ENCODE measurements around the gene DIS3L2.

Gene DIS3L2

GRCh38 chr2:232075080-232075479 is 113.6 kb downstream of the DIS3L2 start:
- H3K4me3 ChIP-seq (replicated peaks; ENCODE audit: low read depth, low read length), result no peak overlapping the region
- TF ChIP-seq CTCF (IDR thresholded peaks at IDR 0.05; ENCODE audit: low read length, missing control alignments), result no peak
- peak; percentile 64 for DNase-seq (ENCODE audit: low read depth)

GRCh38 chr2:232075859-232076258 is 114.3 kb downstream of the DIS3L2 start:
- TF ChIP-seq CTCF (IDR thresholded peaks at IDR 0.05; ENCODE audit: low read length, missing control alignments), result no peak
- no peak for DNase-seq (ENCODE audit: low read depth)
- H3K4me3 ChIP-seq (replicated peaks; ENCODE audit: low read depth, low read length), result no peak overlapping the region

GRCh38 chr2:232076272-232076671 is 114.8 kb downstream of the DIS3L2 start:
- no peak for TF ChIP-seq CTCF (IDR thresholded peaks at IDR 0.05; ENCODE audit: low read length, missing control alignments)
- no peak for DNase-seq (ENCODE audit: low read depth)
- H3K4me3 ChIP-seq (replicated peaks; ENCODE audit: low read depth, low read length), result no peak overlapping the region

GRCh38 chr2:232076736-232077135 is 115.2 kb downstream of the DIS3L2 start:
- no peak for TF ChIP-seq CTCF (IDR thresholded peaks at IDR 0.05; ENCODE audit: low read length, missing control alignments)
- peak; percentile 11 for DNase-seq (ENCODE audit: low read depth)
- no peak overlapping the region for H3K4me3 ChIP-seq (replicated peaks; ENCODE audit: low read depth, low read length)

- no peak for TF ChIP-seq CTCF (IDR thresholded peaks at IDR 0.05; ENCODE audit: low read length, missing control alignments)
- no peak for DNase-seq (ENCODE audit: low read depth)
- no peak overlapping the region for H3K4me3 ChIP-seq (replicated peaks; ENCODE audit: low read depth, low read length)
Measured at GRCh38 chr2:232085164-232085563, 123.7 kb downstream of the DIS3L2 start.

GRCh38 chr2:232085826-232086425 is 124.4 kb downstream of the DIS3L2 start:
- TF ChIP-seq CTCF (IDR thresholded peaks at IDR 0.05; ENCODE audit: low read length, missing control alignments), result no peak
- DNase-seq (ENCODE audit: low read depth), result no peak
- H3K4me3 ChIP-seq (replicated peaks; ENCODE audit: low read depth, low read length), result no peak overlapping the region

GRCh38 chr2:232088771-232089170 is 127.3 kb downstream of the DIS3L2 start:
- no peak overlapping the region for H3K4me3 ChIP-seq (replicated peaks; ENCODE audit: low read depth, low read length)
- no peak for TF ChIP-seq CTCF (IDR thresholded peaks at IDR 0.05; ENCODE audit: low read length, missing control alignments)
- no peak for DNase-seq (ENCODE audit: low read depth)
